Mesodermal cell (in vitro differentiated cells): ENCODE results near the gene BACH1.
A peak's percentile ranks its signal among the peaks of the same experiment; 100 is the strongest.

Source experiments
- H3K27ac ChIP-seq: 2 replicates; pipeline ENCODE4 v1.7.0; 2013; ENCODE audit warnings: mild to moderate bottlenecking, low read depth, low read length, moderate library complexity; ENCODE audit not compliant: severe bottlenecking
- H3K36me3 ChIP-seq: 2 replicates; pipeline ENCODE4 v1.7.1; 2013; ENCODE audit warnings: mild to moderate bottlenecking, low read length, moderate library complexity; ENCODE audit not compliant: control insufficient read depth, insufficient read depth
- H3K4me1 ChIP-seq: one replicate; pipeline ENCODE4 v1.7.1; 2013; ENCODE audit warnings: mild to moderate bottlenecking, low read length; ENCODE audit not compliant: insufficient read depth, control insufficient read depth, poor library complexity, severe bottlenecking
- H3K4me3 ChIP-seq: 2 replicates; pipeline ENCODE4 v1.7.0; 2013; ENCODE audit warnings: low read length, control low read depth, mild to moderate bottlenecking; ENCODE audit not compliant: insufficient read depth, poor library complexity, severe bottlenecking; ENCODE audit errors: extremely low read depth
- H3K9me3 ChIP-seq: 2 replicates; pipeline ENCODE4 v1.7.1; 2013; ENCODE audit warnings: mild to moderate bottlenecking, low read length, moderate library complexity; ENCODE audit not compliant: control insufficient read depth
- WGBS, 2 experiments: methylation state at CpG; one replicate each; pipeline ENCODE4 v1.1.5; 2013; ENCODE audit warnings: missing lambda C conversion rate in 2 of 2; ENCODE audit not compliant: insufficient coverage in 2 of 2; 5-methylcytosine and 5-hydroxymethylcytosine counted together

Gene BACH1

GRCh38 chr21:29330797-29331196 is 32.1 kb downstream of the BACH1 start:
- Histone ChIP-seq H3K9me3 (no peaks in the 10 kb centered on the region), H3K36me3 (peaks cover 36% of the 10 kb centered on the region), H3K27ac (no peak overlapping the region), H3K4me3 (no peak overlapping the region), H3K4me1 (peaks cover 12% of the 10 kb centered on the region)
- no CpG with 5 or more reads among the region's 1 CpG for WGBS, 2 experiments

- Histone ChIP-seq H3K9me3 (no peaks in the 10 kb centered on the region), H3K36me3 (peaks cover 30% of the 10 kb centered on the region), H3K4me1 (peaks cover 12% of the 10 kb centered on the region), H3K4me3 (no peak overlapping the region), H3K27ac (peak overlapping the region; percentile 16)
- 94 to 98% methylated on average over 7 of the region's 10 CpGs for WGBS, 2 experiments
Measured at GRCh38 chr21:29332461-29333362, 34.0 kb downstream of the BACH1 start.

- Histone ChIP-seq H3K9me3 (no peaks in the 10 kb centered on the region), H3K4me1 (peaks cover 12% of the 10 kb centered on the region), H3K4me3 (no peak overlapping the region), H3K27ac (no peak overlapping the region), H3K36me3 (peaks cover 28% of the 10 kb centered on the region)
- 100% methylated on average over 1 of the region's 1 CpG; no CpG with 5 or more reads in 1 of the 2 experiments for WGBS, 2 experiments
Measured at GRCh38 chr21:29333406-29333805, 34.7 kb downstream of the BACH1 start.

GRCh38 chr21:29334717-29335428 is 36.2 kb downstream of the BACH1 start:
- Histone ChIP-seq H3K27ac (no peak overlapping the region), H3K4me3 (no peak overlapping the region), H3K9me3 (no peaks in the 10 kb centered on the region), H3K36me3 (peaks cover 21% of the 10 kb centered on the region), H3K4me1 (peaks cover 12% of the 10 kb centered on the region)
- WGBS, 2 experiments, result 90 to 94% methylated on average over 3 to 8 of the region's 11 CpGs

GRCh38 chr21:29335720-29336119 is 37.0 kb downstream of the BACH1 start:
- WGBS, 2 experiments, result 82 to 100% methylated on average over 1 to 2 of the region's 3 CpGs
- H3K4me3 ChIP-seq, result no peak overlapping the region
- H3K9me3 ChIP-seq, result no peaks in the 10 kb centered on the region
- H3K4me1 ChIP-seq, result peaks cover 12% of the 10 kb centered on the region
- H3K36me3 ChIP-seq, result peaks cover 21% of the 10 kb centered on the region
- H3K27ac ChIP-seq, result no peak overlapping the region

GRCh38 chr21:29338256-29338655 is 39.5 kb downstream of the BACH1 start:
- Histone ChIP-seq H3K9me3 (no peaks in the 10 kb centered on the region), H3K4me1 (peaks cover 14% of the 10 kb centered on the region), H3K36me3 (peaks cover 21% of the 10 kb centered on the region), H3K4me3 (no peak overlapping the region), H3K27ac (no peak overlapping the region)
- 80 to 88% methylated on average over 1 to 3 of the region's 4 CpGs for WGBS, 2 experiments

- peaks cover 24% of the 10 kb centered on the region for H3K36me3 ChIP-seq
- H3K27ac ChIP-seq, result no peak overlapping the region
- no peaks in the 10 kb centered on the region for H3K9me3 ChIP-seq
- H3K4me3 ChIP-seq, result no peak overlapping the region
- H3K4me1 ChIP-seq, result peaks cover 17% of the 10 kb centered on the region
Measured at GRCh38 chr21:29340228-29340627, 41.5 kb downstream of the BACH1 start.

- 97% methylated on average over 4 to 6 of the region's 9 CpGs for WGBS, 2 experiments
- Histone ChIP-seq H3K27ac (peak overlapping the region; percentile 55), H3K4me3 (no peak overlapping the region), H3K9me3 (no peaks in the 10 kb centered on the region), H3K4me1 (peaks cover 17% of the 10 kb centered on the region), H3K36me3 (peaks cover 12% of the 10 kb centered on the region)
Measured at GRCh38 chr21:29342363-29342957, 43.7 kb downstream of the BACH1 start.

- WGBS, 2 experiments, result 83 to 100% methylated on average over 1 to 3 of the region's 4 CpGs
- no peak overlapping the region for H3K4me3 ChIP-seq
- H3K9me3 ChIP-seq, result no peaks in the 10 kb centered on the region
- H3K36me3 ChIP-seq, result peaks cover 9% of the 10 kb centered on the region
- H3K4me1 ChIP-seq, result peaks cover 17% of the 10 kb centered on the region
- peak overlapping the region; percentile 38 for H3K27ac ChIP-seq
Measured at GRCh38 chr21:29343519-29343918, 44.8 kb downstream of the BACH1 start.

- Histone ChIP-seq H3K27ac (no peak overlapping the region), H3K36me3 (peaks cover 9% of the 10 kb centered on the region), H3K9me3 (no peaks in the 10 kb centered on the region), H3K4me3 (no peak overlapping the region), H3K4me1 (peaks cover 26% of the 10 kb centered on the region)
- 100% methylated on average over 1 of the region's 3 CpGs for WGBS, 2 experiments
Measured at GRCh38 chr21:29346281-29346680, 47.6 kb downstream of the BACH1 start.
